ENCODE measurements around the gene THRAP3.
"Not testable (repeated sequence)": the region's sequence is repeated elsewhere in the genome, so short reads cannot be mapped to it uniquely, and the experiment has no call there.

THRAP3 gene

DNA sequence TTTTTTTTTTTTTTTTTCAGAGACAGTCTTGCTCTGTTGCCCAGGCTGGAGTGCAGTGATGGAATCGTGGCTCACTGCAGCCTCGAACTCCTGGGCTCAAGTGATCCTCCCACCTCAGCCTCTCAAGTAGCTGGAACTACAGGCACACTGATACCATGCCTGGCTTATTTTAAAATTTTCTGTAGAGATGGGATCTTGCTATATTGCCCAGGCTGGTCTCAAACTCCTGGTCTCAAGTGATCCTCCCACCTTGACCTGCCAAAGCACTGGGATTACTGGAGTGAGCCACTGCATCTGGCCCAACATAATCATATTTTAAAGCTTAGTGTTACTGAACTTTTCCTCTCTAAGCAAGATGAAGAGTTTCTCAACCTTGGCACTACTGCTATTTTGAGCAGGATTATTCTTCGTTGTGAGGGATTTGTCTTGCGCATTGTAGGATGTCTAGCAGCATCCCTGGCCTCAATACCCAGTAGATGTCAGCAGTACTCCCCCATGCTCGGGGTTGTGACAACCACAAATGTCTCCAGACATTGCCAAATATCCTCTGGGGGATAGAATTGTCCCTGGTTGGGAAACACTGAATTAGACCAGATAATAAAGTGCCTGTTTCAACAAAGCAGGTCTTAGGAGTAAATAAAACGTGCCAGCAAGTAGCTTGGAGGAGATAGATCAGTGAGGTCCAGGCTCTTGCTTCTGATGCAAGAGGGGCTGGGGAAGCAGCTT is 15.1 kb upstream of the THRAP3 start:
- DNase-seq, result no peak

DNA sequence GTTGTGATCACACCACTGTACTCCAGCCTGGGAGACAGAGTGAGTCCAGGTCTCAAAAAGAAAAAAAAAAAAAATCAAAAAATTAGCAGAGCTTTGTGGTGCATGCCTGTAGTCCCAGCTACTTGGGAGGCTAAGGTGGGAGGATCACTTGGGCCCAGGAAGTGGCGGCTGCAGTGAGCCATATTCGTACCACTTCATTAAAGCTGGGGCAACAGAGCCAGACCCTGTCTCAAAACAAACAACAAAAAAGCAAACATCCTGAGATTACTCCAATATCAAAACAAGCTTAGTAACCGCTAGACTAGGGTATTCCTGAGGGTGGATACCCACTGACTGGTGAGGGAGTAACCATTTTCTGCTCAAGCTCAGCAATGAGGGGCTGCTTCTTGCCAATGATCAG is 12.9 kb upstream of the THRAP3 start:
- DNase-seq, result no peak

DNA sequence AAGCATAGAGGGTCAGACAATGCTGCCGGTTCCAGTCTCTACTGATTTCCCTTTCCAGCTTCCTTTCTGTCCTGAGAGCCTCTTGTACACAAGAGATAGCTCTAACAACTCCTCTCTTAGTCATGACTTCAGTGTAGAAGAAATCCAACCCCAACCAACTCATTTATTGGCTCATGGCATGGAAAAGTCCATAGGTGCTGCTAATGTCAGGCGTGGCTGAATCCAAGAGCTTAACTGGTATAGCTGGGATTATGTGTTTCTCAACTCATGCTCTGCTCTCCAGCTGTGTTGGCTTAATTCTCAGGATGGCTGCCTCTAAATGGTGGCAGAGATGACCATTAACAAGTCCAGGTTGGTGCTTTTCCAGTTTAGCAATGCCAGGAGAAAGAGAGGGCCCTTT is 12.4 kb upstream of the THRAP3 start:
- DNase-seq, result no peak

DNA sequence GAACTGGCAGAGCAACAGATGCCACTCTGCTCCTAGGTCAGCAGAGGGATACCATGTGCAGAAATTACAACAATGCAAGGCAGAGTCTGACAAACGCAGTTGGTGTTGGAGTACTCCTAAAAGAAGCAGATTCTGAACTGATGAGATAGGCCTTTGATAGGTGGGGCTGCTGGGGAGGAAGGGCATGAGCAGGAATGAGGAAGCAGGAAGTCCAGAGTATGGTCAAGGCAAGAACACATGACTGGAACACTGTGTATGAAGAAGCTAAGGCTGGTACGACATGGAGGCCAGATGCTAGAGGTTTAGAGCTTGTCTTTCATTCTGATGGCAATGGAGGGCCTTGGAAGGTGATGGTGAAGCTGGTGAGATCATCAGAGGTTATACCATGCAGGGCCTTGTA is 11.5 kb upstream of the THRAP3 start:
- no peak for DNase-seq

DNA sequence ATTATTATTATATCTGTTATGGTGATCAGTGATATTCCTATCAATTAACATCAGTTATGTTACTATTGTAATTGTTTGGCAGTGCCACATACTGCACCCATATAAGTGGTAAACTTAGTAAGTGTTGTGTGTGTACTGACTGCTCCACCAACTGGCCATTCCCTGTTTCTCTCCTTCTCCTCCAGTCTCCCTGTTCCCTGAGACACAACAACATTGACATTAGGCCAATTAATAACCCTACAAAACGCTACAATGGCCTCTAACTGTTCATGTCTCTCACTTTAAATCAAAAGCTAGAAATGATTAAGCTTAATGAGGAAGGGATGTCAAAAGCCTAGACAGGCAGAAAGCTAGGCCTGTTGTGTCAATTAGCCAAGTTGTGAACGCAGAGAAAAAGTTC is 6.6 kb upstream of the THRAP3 start:
- no peak for DNase-seq

DNA sequence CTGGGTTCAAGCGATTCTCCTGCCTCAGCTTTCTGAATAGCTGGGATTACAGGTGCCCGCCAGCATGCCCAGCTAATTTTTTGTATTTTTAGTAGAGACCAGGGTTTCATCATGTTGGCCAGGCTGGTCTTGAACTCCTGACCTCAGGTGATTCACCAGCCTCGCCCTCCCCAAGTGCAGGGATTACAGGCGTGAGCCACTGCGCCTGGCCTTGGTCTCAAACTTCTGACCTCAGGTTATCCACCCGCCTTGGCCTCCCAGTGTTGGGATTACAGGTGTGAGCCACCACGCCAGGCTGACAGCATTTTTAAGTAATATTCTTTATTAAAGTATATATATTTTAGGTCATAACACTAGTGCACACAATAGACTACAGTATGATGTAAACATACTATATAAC is 2.3 kb upstream of the THRAP3 start:
- not testable (repeated sequence) for DNase-seq

DNA sequence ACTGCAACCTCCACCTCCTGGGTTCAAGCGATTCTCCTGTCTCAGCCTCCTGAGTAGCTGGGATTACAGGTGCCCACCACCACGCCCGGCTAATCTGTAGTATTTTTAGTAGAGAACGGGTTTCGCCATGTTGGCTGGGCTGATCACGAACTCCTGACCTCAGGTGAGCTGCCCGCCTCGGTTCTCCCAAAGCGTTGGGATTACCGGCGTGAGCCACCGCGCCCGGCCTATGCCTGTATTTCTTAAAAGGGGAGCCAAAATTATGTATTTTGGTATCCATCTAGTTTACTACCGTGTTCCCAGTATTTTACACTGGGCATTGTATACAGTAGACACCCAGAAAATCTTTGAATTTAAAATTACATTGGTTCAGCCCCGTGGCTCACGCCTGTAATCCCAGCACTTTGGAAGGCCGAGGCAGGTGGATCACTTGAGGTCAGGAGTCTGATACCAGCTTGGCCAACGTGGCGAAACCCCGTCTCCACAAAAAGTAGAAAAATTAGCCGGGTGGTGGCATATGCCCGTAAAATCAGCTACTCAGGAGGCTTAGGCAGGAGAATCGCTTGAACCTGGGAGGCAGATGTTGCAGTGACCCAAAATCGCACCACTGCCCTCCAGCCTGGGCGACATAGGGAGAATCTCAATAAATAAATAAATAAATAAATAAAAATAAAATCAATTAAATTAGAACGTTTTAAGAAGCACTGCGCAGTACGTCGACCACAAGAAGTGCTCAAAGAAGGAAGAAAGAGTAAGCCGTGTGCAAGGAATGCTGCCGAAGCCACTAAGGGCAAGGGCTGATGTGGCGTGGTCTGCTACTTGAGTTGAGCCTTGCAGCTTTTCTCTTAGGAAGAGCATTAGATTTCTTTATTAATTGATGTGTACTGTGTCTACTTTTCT is 1.5 kb upstream of the THRAP3 start:
- DNase-seq, result no peak

DNA sequence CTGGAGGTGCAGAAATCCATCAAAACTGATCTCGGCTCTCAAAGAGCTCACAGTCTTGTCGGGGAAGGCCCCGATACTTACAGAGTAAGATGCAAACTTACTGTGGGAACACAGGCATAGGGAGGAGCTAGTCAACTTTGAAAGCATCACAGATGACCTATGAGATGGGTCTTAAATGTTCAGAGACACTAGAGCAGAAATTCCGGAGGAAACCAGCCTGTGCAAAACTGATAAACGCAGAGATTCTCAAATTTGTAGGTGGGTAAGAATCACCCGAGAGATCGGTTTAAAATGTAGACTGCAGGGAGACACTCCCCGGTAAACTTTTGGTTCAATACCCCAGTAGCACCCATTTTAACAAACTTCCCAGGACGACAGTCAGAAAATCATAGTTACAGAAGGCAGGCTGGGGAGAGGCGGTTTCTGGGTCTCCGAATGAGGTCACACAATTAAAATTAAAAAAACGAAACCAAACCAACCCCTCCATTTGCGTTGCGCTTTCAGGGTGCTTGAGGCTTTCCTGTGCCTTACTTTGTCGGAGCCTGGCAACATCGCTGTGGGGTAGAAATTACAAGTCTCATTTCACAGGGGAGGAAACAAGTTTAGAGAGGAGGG is 755 bp upstream of the THRAP3 start:
- peak; percentile 32 for DNase-seq

DNA sequence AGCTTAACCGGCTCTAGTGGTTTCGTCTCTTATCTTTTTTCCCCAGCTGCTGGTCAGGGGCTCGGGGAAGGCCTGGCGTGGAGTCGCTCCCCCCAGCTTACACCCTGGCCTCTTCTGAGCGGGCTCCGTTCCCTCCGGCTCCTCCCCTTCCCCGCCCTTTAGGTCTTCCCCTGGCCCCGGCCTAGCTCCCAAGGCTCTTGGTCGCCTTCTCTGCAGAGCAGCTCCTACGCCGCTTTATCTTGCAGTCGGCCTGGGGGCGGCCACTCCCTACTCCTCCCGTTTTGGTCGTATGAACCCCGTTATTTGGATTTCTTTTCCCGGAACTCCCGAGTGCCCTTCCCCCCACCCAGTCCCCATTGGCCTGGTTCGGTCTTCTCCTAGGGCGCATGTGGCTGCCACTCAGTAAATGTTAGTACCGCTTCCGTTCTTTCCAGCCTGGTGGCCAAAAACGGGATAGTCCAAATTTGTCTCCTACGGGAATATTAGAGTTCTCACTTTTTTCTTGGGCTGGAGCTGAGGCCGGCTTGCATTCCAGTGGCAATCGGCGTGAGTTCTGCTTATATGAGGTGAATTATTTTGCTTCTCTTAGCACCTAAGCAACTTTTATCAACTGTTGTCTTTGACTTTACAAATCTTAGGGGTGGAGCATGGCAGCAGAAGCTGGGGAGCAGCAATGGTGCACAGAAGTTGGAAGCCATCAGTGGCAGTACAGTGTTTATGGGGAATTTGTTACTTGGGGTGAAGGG is 467 bp downstream of the THRAP3 start:
- DNase-seq, result peak; percentile 73

DNA sequence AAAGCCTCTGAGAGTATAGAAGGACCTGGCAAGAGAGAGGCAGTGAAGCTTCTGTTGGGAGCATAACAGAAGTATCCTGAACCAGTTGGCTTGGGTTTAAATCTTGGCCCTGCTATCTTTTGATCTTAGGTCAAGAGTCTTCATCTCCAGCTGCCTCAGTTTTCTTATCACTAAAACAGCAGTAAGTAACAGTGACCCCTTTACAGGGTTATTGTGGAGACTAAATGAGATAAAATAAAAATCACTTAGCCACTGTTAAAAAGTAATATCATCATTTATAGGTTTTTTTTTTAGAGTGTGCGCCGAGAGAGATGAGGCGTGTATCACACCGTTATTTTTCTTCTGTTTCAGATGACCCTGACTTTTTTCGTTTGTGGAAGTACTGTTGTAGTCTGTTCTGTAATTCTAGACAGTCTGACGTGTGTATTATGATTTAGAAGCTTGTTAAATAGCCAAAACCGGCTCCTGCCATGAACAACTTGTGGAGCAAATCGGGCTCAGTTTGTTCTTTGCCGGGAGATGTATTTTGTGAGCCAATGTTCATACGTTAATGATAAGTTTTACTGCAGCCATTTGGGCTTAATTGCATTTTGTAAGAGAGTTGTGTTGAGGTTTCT is 1.1 kb downstream of the THRAP3 start:
- DNase-seq, result no peak

DNA sequence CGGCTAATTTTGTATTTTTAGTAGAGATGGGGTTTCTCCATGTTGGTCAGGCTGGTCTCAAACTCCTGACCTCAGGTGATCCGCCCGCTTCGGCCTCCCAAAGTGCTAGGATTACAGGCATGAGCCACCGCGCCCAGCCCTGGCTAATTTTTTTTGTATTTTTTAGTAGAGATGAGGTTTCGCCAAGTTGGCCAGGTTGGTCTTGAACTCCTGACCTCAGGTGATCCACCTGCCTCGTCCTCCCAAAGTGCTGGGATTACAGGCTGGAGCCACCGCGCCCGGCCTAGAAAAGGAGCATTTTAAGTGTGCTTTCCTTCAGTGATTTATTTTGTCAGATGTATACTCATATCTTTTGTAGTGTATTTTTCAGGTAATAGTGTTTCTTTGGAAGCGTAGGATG is 6.0 kb downstream of the THRAP3 start:
- not testable (repeated sequence) for DNase-seq

DNA sequence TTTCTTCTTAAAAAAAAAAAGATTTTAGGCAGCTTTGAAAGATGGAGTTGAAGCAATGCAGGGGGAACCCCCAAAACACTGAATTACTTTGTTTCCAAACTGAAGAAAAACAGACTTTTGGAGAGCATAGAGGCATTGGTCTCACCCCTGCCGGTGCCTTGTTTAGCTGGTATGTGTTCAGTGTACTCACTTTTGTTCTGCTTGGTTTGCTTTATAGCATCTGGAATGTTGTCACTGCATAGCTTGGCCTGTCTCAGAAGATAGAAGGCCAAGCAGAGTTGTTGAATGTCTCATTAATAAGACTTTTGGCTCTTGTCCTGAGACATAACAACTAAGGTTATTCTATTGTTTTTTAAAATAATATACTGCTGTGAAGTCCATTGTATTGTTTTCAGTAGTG is 6.9 kb downstream of the THRAP3 start:
- no peak for DNase-seq

DNA sequence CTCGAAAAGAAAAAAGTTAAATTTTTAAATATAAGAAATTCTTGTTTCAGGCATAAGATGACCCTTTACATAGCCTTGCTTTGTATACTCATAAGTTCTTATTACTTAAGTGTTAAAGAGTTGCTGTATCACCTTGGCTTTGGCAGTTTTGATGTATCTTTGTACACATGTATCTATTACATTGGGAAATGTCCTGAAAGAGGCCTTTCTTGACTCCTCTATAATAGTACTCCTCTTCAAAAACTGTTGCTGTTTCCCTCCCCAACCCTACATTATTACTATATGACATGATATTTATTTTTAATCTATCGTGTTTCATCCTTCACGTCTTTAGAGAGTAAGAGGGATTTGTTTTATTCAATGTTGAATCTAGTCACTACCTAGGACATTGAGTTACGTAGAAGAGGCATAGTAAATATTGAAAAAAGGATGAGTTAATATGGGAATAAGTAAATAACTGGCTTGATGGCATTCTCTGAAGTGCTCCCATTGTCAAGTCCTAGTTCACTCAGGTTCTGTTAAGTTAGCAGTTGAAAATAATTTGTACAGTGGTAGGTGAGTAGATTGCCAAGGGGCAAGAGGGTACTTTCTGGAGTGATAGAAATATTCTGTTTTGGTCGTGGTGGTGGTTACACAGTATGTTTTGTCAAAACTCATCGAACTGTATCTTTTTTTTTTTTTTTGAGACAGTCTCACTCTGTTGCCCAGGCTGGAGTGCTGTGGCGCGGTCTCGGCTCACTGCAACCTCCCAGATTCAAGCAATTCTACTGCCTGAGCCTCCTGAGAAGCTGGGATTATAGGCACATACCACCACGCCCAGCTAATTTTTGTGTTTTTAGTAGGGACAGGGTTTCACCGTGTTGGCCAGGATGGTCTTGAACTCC is 8.2 kb downstream of the THRAP3 start:
- DNase-seq, result no peak

DNA sequence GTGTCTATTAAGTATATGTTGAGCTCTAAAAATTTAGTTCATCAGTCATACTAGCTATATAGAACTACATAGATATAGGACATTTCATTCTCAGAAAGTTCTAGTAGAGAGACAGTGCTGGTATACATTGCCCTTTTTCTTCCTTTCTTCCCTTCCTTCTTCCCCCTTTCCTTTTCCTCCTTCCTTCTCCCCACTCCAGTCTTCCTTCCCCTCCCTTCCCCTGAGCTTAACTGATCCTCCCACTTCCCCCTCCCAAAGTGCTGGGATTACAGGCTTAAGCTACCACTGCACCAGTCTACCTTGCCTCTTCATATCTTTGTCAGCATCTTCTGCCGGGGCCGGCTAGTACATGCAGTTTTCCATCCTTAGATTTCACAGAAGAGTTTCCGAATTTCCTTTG is 12.1 kb downstream of the THRAP3 start:
- no peak for DNase-seq

DNA sequence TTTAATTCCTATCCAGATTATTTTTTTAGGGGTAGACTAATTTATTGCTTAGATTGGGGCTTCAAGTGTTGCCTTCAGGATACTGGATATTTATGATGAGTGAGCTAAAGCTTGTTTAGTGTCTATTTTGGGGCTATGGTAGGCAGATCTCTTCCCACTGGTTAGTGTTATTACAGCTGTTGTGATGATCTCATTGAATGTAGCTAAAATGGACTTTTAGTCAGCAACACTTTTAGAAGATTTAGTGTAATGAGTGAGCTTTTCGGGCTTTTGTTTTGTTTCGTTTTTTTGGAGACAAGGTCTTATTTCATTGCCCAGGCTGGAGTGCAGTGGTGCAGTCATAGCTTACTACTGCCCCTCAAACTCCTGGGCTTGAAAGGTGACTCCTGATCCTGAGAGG is 14.2 kb downstream of the THRAP3 start:
- no peak for DNase-seq

DNA sequence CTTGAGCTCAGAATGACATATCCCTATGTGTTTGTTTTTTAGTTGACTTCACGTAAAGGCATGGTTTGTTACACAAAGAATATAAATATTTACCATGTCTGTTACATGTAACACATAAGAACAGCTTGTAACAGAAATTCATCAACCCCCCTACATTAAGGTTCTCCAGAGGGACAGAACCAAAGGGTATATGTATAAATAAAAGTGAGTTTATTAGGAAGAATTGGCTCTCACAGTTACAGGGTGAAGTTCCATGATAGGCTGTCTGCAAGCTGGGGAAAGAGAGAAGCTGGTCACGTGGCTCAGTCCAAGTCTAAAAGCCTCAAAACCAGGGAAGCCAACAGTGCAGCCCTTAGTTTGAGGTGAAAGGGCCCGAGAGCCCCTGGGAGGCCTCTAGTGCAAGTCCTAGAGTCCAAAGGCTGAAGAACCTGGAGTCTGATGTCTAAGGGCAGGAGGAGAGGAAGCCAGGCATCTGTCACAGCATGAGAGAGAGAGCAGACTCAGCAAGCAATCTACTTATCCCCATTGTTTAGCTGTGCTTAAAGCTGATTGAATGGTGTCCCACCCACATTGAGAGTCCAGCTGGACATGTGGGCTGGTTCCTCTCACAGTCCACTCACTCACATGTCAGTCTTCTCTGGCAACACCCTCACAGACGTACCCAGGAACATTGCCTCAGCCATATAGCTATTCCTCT is 15.8 kb downstream of the THRAP3 start:
- no peak for DNase-seq

DNA sequence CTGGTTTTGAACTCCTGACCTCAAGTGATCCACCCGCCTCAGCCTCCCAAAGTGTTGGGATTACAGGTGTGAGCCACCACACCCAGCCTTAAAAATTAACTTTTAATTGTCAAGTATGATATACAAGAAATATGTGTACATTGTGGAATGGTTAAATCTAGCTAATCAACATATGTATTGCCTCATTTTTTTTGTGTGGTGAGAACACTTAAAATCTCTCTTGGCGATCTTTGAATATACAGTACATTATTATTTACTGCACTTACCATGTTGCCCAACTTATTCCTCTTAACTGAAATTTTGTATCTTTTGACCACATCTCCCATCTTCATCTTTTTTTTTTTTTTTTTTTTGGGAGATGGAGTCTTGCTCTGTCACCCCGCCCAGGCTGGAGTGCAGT is 23.3 kb downstream of the THRAP3 start:
- DNase-seq, result no peak

DNA sequence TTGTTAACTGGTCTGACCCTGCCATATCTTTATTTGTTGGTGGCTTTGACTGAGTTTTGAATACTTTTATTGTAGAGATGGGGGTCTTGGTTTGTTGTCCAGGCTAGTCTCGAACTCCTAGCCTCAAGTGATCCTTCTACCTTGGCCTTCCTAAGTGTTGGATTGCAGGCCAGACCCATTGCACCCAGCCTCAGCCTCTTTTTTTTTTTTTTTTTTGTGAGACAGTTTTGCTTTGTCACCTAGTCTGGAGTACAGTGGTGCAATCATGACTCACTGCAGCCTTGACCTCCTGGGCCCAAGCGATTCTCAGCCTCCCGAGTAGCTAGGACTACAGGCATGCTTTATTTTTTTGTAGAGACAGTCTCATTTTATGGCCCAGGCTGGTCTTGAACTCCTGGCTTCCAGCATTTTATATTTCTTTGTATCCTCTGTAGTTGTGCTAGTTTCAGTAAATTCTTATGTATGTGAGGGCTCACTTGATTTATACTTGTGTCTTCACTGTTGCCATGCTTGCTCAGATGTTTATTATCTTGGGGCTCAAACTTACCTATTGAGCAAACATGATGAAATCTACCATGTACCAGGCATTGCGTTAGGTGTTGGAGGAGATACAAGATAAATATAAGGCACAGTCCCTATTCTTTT is 24.1 kb downstream of the THRAP3 start:
- no peak for DNase-seq

DNA sequence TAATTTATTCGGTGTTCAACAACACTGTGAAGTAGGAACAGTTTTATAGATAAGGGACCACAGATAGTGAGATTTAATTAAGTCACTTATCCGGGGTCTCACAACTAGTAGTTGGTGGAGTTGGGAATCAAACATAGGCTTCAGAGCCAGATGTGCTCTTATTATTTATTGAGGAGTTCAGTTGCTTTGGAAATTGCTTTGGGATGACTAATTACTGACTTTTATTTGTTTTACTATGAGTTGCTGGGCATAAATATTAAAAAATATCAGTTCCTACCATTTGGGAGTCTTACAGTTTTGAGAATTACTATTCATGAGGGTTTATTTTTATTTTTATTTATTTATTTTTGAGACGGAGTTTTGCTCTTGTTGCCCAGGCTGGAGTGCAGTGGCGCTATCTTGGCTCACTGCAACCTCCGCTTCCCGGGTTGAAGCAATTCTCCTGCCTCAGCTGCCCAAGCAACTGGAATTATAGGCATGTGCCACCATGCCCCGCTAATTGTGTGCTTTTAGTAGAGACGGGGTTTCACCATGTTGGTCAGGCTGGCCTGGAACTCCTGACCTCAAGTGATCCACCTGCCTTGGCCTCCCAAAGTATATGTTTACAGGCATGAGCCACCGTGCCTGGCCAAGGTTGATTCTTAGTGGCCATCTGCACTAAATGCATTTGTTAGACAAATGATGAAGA is 27.7 kb downstream of the THRAP3 start:
- no peak for DNase-seq

DNA sequence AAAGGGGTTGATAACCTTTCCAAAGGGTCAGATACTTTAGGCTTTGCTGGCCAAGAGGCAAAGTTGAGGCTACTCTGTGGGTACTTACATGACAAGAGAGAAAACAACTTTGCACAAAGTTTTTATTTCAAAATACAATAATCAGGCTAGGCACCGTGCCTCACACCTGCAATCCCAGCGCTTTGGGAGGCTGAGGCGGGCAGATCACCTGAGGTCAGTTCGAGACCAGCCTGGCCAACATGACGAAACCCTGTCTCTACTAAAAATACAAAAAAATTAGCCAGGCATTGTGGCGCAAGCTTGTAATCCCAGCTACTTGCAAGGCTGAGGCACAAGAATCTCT is 28.2 kb downstream of the THRAP3 start:
- DNase-seq, result not testable (repeated sequence)
